GM18873 (cell line): ENCODE data around the gene CIITA.
"Not testable (repeated sequence)": the region's sequence is repeated elsewhere in the genome, so short reads cannot be mapped to it uniquely, and the experiment has no call there.

Experiments
- ATAC-seq: cut with Tn5 transposase; IDR thresholded peaks from one replicate; pipeline ENCODE4 v1.9.1; 2021; ENCODE audit warnings: mild to moderate bottlenecking, moderate library complexity, moderate number of reproducible peaks; ENCODE audit not compliant: unreplicated experiment, low FRiP score

The CIITA gene

DNA sequence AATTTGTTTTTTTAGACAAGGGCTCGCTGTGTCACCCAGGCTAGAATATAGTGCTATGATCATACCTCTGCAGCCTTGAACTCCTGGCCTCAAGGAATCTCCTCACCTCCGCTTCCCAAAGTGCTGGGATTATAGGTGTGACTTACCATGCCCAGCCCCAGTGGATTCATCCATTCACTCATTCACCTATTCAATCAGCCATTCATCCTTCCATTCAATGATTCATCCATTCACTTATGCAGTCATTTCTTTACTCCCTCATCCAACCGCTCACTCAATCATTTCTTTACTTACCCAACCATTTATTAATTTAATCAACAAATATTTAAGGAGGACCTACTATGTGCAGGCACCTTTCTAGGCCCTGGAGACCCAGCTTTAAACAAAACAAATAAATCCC is 39.5 kb downstream of the CIITA start:
- ATAC-seq, result no peak

DNA sequence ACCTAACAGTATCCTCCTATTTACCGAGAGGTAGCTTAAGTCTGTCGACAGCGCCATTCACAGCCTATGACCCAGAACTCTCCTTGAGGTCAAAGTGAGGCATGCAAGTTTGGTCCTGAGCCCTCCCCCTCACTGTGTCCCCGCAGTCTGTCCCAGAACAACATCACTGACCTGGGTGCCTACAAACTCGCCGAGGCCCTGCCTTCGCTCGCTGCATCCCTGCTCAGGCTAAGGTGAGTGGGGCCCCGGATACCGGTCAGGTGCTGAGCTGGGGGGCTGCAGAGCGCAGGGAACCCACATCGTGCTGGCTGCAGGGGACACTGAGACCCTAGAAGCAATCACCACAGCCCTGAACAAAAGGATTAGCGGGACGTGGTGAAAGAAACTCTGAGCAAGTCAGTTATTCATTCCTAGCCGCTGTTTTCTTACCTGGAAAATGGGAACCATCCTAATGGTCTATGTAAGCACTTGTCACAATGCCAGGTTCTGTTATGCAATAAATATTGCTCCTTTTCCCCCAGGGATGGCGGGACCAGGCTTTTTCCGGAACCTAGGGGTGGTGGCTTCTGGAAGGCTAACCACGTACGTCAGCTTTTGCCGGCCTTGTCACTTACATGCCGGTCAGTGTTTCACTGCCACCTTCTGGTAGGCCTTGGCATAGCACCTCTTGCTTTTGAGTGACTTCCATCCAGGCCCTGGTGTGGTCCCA is 41.4 kb downstream of the CIITA start:
- ATAC-seq, result no peak

DNA sequence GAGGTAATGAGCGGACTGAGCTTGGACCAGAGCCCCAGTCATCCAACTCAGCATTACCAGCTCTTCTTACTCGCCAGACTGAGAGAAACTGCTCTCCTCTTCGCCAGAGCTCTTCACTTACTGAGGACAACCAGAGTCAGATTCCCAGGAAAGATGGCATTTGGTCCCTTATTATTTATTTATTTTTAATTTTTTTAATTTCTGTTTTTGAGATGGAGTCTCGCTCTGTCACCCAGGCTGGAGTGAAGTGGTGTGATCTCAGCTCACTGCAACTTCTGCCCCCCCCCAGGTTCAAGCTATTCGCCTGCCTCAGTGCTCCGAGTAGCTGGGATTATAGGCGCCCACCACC is 42.0 kb downstream of the CIITA start:
- no peak for ATAC-seq

DNA sequence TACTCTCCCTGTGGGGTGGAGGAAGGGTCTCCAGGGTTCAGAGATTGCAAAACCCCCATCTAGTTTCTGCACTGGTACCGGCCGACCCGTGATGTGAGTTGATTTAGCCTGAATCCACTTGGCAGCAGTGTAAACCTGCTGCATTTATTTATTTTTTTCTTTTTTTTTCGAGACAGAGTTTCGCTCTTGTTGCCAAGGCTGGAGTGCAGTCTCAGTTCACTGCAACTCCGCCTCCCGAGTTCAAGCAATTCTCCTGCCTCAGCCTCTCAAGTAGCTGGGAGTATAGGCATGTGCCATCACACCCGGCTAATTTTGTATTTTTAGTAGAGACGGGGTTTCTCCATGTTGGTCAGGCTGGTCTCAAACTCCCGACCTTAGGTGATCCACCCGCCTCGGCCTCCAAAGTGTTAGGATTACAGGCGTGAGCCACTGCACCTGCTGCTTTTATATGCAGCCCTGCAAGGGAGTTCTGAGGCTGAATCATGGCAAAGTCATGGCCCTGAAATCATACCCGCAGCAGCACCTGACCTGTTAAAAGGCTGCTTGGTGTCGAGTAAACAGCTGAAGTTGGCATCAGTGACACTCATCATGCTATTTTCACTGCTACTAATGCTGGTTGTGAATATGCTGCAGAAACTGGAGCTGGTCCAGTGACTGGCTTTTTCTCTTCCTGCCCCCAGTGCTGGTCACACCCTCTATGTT is 43.9 kb downstream of the CIITA start:
- no peak for ATAC-seq

DNA sequence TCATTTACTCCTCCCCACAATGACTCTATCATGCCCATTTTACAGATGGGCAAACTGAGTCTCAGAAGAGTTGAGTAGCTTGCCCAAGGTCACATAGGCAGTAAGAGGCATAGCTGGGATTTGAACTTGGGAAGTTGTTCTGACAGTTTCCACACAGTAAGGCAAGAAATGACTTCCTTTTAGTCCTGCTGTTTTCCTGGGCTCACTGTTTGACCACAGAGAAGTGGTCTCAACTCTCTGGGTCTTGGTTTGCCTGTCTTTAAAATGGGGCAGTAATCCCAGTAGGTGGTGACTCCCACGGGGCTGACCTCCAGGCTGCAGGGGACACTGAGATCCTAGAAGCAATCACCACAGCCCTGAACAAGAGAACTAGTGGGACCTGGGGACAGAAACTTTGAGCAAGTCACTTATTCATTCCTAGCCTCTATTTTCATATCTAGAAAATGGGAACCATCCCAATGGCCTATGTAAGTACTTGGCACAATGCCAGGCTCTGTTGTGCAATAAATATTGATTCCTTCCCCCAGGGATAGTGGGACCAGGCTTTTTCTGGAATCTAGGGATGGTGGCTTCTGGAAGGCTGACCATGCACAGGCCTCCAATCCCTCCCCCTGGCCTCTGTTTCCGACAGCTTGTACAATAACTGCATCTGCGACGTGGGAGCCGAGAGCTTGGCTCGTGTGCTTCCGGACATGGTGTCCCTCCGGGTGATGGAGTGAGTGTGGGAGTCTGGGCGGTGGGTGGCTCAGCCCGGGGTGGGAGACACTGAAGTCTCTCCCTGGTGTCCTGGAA is 44.7 kb downstream of the CIITA start:
- no peak for ATAC-seq

DNA sequence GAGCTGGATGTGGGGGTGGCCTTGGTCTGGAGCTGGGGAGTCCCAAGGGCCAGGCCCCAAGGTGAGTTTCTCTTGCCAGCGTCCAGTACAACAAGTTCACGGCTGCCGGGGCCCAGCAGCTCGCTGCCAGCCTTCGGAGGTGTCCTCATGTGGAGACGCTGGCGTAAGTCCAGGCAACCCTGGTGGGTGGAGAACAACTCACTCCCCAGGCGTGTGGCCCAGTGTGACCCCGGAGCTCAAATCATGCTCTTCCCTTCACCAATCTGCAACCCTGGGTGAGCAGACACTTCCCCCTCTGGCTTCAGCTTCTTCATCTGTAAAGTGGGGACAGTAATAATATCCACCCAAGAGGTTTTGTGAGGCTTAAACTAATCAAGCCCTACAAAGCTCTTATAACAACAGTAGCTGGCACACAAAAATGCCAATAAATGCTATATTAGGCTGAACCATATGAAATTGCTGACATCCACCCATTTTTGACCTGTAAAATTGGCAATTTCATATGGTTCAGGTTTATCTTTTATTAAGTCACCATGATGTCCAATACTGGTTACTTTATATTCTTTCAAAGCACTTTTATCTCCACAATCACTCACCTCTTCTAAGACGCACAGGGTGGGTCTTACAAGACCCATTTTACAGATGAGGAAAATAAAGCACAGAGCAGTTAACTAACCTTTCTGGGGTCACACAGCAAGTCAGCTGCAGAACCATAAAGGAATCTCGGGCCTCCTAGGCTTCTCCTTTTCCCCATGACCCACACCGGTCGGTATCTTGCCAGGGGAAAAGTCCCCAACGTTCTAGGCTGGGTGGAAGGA is 45.5 kb downstream of the CIITA start:
- no peak for ATAC-seq

DNA sequence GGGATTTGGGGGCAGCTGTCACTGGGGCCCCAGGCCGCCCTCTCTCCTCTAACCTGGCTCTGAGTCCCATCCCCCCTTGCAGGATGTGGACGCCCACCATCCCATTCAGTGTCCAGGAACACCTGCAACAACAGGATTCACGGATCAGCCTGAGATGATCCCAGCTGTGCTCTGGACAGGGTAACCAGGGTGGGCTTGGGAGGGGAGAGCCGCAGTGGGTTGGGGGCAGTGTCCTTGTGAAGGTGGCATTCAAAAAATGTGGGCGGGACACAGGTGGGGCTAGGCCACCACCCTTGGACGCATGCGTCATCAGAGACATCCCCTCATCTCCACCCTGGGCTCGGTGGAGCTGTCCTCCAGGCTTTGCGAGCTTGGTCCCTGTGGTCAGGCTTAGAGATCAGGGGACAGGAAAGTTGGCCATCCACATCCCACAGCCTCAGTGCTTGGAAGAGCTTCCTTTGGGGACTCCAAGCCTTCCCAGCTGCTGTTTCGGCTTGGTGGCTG is 46.2 kb downstream of the CIITA start:
- ATAC-seq, result no peak

DNA sequence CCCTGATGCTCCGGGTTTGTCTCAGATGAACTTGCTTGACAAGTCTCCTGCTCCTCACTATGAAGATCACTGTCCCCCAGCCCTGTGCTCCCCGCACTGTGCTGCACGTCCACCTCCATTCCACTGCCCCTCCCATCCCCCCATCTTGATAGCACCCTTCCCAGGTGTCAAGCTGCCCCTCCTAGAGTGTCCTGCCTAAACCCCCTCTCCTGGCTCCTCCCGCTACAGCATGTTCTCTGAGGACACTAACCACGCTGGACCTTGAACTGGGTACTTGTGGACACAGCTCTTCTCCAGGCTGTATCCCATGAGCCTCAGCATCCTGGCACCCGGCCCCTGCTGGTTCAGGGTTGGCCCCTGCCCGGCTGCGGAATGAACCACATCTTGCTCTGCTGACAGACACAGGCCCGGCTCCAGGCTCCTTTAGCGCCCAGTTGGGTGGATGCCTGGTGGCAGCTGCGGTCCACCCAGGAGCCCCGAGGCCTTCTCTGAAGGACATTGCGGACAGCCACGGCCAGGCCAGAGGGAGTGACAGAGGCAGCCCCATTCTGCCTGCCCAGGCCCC is 46.7 kb downstream of the CIITA start:
- no peak for ATAC-seq

DNA sequence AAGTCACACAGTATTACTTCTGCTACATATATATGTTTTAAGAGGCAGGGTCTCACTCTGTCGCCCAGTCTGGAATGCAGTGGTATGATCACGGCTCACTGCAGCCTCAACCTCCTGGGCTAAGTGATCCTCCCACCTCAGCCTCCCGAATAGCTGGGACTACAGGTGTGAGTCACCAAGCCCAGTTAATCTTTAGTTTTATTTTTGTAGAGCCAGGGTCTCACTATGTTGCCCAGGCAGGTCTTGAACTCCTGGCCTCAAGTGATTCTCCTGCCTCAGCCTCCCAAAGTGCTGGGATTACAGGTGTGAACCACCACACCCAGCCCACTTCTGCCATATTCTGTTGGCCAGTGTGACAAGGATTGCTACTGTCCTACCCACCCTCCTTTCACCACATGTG is 48.3 kb downstream of the CIITA start:
- ATAC-seq, result not testable (repeated sequence)

DNA sequence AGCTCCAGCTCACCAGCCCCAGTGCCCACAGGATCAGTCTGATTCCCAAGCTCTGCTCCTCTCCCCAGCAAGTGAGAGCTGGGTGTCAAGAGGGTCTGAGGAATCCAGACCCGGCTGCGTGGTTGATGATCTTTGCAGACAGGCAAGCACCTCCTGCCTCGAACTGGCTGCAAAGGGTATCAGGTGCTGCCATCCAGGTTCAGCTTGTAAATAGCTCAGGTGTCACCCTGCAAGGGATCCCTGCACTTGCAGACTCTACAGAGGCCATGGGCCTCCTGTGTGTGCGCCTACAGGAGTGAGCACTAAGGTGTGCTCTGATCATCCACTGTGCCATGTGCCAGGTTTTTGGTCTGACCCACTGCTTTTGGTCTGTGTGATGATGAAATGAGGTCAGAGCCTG is 49.1 kb downstream of the CIITA start:
- no peak for ATAC-seq

DNA sequence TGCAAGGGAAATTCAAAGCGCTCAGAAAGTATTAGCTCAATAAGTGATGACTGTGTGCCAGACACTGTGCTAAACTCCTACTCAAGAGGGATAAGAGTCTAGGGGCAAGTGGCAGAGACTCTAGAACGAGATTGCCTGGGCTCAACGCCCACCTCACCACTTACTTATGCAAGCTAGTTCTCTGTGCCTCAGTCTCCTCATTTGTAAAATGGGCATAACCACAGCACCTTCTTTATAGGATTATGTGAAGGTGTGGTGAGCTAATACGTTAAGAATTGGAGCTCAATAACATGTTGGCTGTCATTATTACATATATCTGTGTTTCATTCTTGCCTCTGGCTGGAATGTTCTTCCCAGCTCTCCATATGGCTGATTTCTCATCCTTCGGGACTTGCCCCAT is 49.9 kb downstream of the CIITA start:
- ATAC-seq, result no peak

DNA sequence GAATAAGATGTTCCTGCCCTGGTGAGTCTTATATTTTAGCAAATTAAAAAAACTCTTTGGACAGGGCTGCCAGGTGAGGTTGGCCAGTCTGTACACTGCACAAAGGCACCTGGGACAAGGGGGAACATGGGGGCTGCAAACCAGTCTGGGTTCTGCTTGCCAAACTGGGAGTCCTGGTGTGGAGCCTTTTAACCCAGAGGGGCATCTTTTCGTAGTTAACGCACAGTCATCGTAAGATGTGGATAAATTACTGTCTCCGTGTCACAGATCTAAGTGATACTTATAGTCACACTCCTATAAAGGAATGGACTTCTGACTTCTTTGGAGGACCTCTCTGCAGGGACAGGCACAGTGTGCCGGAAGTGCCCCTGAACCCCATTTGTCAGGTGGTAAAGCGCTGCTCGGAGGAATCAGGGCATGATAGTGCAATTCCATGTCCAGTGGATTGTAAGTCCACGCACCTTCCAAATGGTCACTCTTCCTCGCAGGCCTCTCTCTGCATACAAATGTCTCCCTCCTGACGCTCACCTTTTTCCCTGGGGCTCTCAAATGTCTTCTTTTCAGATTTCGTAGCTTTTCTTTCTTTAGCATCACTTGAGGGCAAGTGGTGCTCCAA is 50.6 kb downstream of the CIITA start:
- ATAC-seq, result no peak

DNA sequence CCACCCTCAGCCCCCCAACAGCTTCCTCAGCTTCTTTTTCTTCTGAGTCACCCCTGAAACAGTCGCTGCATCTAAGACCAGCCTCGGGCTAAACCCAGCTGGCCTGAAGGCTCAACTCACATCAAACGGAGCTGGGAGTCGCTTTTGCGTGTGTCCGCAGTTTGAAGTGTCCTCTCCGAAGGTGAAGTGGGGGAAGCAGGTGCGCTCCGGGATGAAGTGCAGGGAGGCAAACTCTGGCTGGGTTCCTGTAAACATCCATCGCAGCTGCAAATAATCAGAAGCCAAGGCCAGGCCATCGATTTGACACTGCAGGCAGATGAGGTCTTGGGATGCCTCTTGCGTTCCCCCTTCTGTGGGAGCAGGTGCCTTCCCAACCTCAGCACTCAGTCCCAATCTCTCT is 52.1 kb downstream of the CIITA start:
- ATAC-seq, result not testable (repeated sequence)

DNA sequence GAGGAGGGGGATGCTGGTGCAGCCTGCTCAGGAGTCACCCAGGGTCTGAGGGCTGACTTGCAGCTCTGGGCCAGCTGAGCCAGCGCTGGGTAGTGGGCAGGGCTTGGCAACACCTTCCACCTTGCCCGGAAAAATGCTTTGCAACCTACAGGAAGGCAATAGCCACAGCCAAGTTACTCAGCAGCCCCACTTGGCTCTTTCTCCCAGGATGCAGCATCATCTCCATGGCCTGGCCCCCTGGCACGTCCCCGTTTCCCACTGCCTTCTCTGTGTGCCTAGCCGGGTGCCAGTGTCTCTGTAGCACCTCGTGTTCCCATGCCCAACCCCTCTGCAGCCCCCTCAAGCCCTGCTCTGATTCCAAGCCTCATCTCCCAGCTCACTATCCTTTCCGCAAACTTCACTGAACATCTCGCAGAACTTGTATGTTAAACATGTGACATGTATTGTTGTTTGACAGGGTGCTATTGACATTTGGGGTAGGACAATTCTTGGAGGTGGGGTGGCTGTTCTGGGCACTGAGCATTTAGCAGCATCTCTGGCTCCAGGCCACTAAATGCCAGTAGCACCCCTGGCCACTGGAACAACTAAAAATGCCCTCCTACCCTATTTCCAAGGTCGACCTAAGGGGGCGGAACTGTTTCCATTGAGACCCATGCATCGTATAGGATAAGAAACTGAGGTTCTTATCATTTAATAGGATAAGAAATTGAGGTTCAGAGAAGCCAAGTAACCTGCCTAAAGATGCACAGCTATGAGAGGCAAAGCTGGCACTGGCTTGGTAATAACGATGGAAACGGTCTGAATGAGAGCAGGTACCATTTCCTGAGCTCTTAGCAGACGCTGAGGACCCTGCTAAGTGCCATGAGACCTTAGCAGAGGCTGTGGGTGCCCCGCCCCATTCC is 53.1 kb downstream of the CIITA start:
- ATAC-seq, result no peak

DNA sequence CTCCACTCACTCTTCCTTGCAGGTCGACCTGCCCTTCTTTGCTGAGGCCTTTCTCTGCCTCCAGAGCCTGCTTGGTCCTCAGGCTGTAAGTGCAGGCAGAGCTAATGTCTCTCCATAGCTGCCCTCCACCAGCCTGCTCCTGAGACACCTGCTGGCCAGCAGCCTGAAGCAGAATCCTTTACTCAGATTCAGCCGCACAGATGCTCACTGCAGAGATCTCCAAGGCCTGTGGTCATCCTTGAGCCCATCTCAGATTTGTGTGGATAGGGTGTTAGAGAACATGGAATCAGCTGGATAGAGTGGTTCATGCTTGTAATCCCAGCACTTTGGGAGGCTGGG is 53.7 kb downstream of the CIITA start:
- ATAC-seq, result no peak

DNA sequence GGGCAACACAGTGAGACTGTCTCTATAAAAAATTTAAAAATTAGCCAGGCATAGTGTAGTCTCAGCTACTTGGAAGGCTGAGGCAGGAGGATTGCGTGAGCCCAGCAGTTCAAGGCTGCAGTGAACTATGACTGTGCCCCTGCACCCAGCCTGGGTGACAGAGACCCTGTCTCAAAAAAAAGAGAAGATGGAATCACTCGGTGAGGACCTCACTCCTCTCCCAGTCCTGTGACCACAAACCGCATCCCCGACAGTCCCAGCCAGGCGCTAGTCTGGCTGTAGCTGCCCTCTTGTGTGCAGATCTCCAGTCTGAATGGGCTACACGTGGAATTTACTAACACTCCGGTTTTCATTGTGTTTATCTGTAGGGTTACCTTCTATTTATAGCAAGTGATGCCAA is 54.1 kb downstream of the CIITA start:
- ATAC-seq, result no peak

DNA sequence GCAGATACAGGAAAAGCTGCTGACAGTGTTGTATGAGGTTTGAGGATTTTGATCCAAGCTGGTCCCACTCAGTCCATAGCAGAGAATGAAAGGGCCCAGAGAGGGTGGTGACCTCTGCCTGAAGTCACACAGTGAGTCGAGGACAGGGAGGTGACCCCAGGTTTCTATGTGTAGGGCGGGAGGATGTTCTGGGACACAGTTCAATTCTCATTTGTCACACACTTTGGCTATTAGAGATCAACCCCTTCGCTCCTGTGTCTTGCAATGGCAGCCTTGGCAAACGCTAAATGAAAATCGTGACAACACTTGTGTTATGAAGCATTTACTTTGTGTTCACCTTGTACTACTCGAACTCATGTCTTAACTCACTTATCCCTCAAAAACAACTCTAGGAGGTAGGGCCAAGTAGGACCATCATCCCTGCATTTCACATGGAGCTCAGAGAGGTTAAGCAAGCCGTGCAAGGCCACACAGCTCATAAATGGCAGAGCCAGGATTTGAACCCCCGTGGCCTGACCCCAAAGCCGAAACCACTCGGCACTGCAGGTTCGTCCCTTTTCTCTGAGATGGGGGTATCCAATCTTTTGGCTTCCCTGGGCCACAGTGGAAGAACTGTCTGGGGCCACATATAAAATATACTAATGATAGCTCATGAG is 55.1 kb downstream of the CIITA start:
- ATAC-seq, result no peak

DNA sequence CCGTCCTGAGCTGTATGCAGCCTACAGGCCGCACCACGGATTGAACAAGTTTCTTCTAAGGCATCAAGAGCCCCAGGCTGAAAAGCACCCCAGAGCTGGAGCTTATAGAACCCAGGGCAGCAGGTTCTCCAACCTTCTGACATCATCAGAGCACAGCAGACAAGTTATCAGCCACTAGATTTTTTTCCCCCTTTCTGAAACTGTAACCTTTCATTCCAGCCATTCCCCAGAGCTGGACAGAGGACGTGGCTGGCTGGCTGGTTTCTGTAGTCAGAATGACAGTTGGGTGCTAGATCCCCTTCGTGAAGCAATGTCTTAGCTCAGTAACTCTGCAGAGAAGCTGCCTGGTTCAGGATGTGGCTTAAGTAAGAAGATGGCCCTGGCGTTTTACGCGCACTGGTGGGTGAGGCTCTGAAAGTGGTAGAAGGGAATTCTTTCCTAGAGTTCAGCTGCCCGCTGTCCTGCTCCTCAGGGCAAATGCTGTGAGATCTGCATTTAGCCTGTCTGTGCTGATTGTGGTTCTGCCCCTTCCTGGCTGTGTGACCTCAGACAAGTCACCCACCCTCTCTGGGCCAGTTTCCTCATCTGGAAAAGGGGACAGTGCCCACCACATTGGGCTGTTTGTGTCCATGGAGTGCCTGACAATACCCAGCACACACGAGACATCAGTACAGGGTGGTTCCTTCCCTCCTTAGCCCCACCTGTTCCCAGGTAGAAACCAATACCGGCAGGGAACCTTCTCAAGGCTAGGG is 56.1 kb downstream of the CIITA start:
- ATAC-seq, result no peak
